AG10803 (cell line): Measurements from ENCODE around the gene CCT3.
A peak's percentile ranks its signal among the peaks of the same experiment; 100 is the strongest.
"Not testable (repeated sequence)": the region's sequence is repeated elsewhere in the genome, so short reads cannot be mapped to it uniquely, and the experiment has no call there.

Experiments
- DNase-seq: peaks from one replicate; pipeline ENCODE4 v3.0.0; 2010; ENCODE audit warnings: low read depth
- H3K4me3 ChIP-seq: 2 replicates; pipeline ENCODE4 v1.5.1; 2011; ENCODE audit warnings: mild to moderate bottlenecking, low read length, control low read depth
- CTCF ChIP-seq: conservative IDR thresholded peaks from 2 replicates; pipeline ENCODE4 v1.5.1; 2011; ENCODE audit warnings: mild to moderate bottlenecking, low read length, control low read depth, inconsistent platforms

The CCT3 gene

GRCh38 chr1:156358641-156359040 lies 20.5 kb upstream of the CCT3 start:
- no peak overlapping the region for H3K4me3 ChIP-seq
- no peak for TF ChIP-seq CTCF
- no peak for DNase-seq

- no peak overlapping the region for H3K4me3 ChIP-seq
- no peak for TF ChIP-seq CTCF
- DNase-seq: no peak
Observed at GRCh38 chr1:156357977-156358376, 19.9 kb upstream of the CCT3 start.

- peak; percentile 59 for TF ChIP-seq CTCF
- no peak for DNase-seq
- no peak overlapping the region for H3K4me3 ChIP-seq
Observed at GRCh38 chr1:156356875-156357534, 18.9 kb upstream of the CCT3 start.

GRCh38 chr1:156356262-156356874 lies 18.3 kb upstream of the CCT3 start:
- DNase-seq: no peak
- H3K4me3 ChIP-seq: no peak overlapping the region

GRCh38 chr1:156352481-156352880 lies 14.4 kb upstream of the CCT3 start:
- H3K4me3 ChIP-seq, DNase-seq: not testable (repeated sequence)

More at GRCh38 chr1:156356262-156356874, 18.3 kb upstream of the CCT3 start:
- no peak for TF ChIP-seq CTCF

GRCh38 chr1:156347331-156347730 lies 9.2 kb upstream of the CCT3 start:
- H3K4me3 ChIP-seq: no peak overlapping the region
- peak; percentile 93 for DNase-seq
- no peak for TF ChIP-seq CTCF

GRCh38 chr1:156346636-156347035 lies 8.5 kb upstream of the CCT3 start:
- no peak for TF ChIP-seq CTCF
- H3K4me3 ChIP-seq: no peak overlapping the region
- DNase-seq: peak; percentile 94

- not testable (repeated sequence) for H3K4me3 ChIP-seq, DNase-seq
Observed at GRCh38 chr1:156346035-156346434, 7.9 kb upstream of the CCT3 start.
